ENCODE data around the gene COX8A.

The COX8A gene

DNA sequence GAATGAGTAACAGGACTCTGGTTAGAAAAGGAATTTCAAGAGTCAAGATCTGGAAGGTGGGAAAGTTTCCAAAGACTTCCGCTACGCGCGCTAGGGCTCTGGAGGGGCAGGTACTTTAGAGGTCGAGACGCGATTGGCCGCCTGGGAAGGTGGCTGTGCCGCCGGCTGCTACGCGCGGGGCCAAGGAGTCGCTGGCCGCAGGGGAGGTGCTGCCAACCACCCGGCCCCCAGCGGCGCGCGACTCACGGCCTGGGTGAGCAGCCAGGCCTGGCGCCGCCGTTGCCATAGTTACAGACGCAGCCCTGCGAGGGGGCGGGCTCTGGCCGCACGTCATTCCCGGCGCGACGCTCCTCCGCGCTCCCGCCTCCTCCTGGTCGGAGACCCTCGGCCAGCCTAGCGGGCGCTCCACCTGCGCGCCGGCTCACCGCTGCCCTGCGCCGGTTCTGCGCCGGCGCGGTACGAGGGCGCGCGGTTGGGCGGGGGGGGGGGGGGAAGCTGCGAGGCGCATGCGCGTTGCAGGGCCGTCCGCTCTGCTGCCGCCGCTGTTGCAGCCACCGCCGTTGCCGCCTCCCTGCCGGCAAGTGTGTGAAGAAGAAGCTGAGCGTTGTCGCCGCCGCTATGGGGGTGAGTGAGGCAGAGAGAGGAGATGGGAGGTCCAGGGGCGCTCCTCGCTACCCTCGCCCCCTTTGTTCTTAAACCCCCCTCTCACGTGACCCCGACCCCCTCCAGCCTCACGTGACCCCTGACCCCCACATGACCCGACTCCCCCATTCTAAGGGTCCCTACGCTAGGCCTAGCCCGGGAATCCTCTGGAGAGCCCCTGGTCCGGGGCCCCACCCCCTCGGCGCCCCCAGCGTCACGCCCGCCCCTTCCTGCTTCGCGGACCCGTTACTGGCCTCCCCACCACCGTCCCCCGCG lies 35.7 kb upstream of the COX8A start, which contains the start of gene NAA40:
NAA40 (plus strand) TSS at position 524 of the 918 bp plus-strand sequence; CDS start at position 619, 95 bp downstream.
- Histone ChIP-seq H3K79me2 (ENCODE audit: insufficient read depth, low read length) (peaks cover 49% of the 10 kb centered on the region), H3K36me3 (ENCODE audit: insufficient read depth, low read length) (peaks cover 15% of the 10 kb centered on the region), H4K20me1 (ENCODE audit: insufficient read depth, low read length) (peaks cover 11% of the 10 kb centered on the region; the same call in 1 of the 2 replicates), H2AFZ (ENCODE audit: low read depth, low read length) (peak within 1 kb of the TSS; percentile 96), H3K4me3 (ENCODE audit: low read depth in 1 of 2, low read length in 2 of 2) (peak within 1 kb of the TSS; percentile 98), H3K27ac (ENCODE audit: low read length) (peak within 1 kb of the TSS; percentile 93), H3K27me3 (ENCODE audit: insufficient read depth, low read length, poor library complexity) (no peaks in the 10 kb centered on the region), H3K4me1 (ENCODE audit: insufficient read depth, low read length) (peaks cover 32% of the 10 kb centered on the region), H3K9ac (ENCODE audit: low read depth, low read length) (peak within 1 kb of the TSS; percentile 89), H3K4me2 (ENCODE audit: insufficient read depth, low read length) (peak within 1 kb of the TSS; percentile 83), H3K9me3 (ENCODE audit: insufficient read depth, low read length, severe bottlenecking) (no peaks in the 10 kb centered on the region)
- TF ChIP-seq, protein P1, sequence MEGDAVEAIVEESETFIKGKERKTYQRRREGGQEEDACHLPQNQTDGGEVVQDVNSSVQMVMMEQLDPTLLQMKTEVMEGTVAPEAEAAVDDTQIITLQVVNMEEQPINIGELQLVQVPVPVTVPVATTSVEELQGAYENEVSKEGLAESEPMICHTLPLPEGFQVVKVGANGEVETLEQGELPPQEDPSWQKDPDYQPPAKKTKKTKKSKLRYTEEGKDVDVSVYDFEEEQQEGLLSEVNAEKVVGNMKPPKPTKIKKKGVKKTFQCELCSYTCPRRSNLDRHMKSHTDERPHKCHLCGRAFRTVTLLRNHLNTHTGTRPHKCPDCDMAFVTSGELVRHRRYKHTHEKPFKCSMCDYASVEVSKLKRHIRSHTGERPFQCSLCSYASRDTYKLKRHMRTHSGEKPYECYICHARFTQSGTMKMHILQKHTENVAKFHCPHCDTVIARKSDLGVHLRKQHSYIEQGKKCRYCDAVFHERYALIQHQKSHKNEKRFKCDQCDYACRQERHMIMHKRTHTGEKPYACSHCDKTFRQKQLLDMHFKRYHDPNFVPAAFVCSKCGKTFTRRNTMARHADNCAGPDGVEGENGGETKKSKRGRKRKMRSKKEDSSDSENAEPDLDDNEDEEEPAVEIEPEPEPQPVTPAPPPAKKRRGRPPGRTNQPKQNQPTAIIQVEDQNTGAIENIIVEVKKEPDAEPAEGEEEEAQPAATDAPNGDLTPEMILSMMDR (IDR thresholded peaks at IDR 0.05; ENCODE audit: borderline replicate concordance, extremely low read depth, low read length, poor library complexity, severe bottlenecking): peak; percentile 15
- no peak for TF ChIP-seq EZH2 (IDR thresholded peaks at IDR 0.05; ENCODE audit: borderline replicate concordance, low read depth, low read length, severe bottlenecking)
- DNase-seq: peak; percentile 93
- peak; percentile 92 for ATAC-seq (ENCODE audit: insufficient read depth, low read depth)

DNA sequence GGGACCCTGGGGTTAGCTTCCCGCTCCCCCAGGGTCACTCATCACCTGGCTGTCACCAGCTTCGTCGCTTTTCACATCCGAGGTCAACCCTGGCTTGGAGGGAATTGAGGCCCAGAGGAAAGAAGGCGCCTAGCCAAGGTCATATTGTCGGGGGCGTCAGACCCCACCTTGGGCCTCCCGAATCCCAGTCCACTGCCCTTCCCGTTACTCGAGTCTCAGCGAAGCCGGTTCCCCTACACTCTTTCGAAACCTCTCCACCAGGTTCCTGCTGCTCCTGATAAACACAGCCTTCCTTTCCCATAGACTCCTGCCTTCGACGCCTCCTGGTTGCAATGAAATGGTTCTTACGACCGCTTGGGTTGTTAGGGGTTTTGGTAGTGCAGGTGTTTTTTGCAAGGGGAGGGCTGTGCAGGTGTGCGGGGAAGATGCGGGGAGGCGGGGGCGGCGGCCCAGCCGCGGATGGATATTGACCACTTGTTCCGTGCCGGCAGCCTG lies 35.0 kb upstream of the COX8A start:
- Histone ChIP-seq H3K9me3 (ENCODE audit: insufficient read depth, low read length, severe bottlenecking) (no peaks in the 10 kb centered on the region), H3K79me2 (ENCODE audit: insufficient read depth, low read length) (peaks cover 56% of the 10 kb centered on the region), H4K20me1 (ENCODE audit: insufficient read depth, low read length) (peaks cover 17% of the 10 kb centered on the region; the same call in 1 of the 2 replicates), H3K27ac (ENCODE audit: low read length) (peak overlapping the region; percentile 93), H3K9ac (ENCODE audit: low read depth, low read length) (peak overlapping the region; percentile 89), H3K4me1 (ENCODE audit: insufficient read depth, low read length) (peaks cover 32% of the 10 kb centered on the region), H3K4me2 (ENCODE audit: insufficient read depth, low read length) (peak overlapping the region; percentile 83), H3K36me3 (ENCODE audit: insufficient read depth, low read length) (peaks cover 15% of the 10 kb centered on the region), H2AFZ (ENCODE audit: low read depth, low read length) (peak overlapping the region; percentile 96), H3K27me3 (ENCODE audit: insufficient read depth, low read length, poor library complexity) (no peaks in the 10 kb centered on the region), H3K4me3 (ENCODE audit: low read depth in 1 of 2, low read length in 2 of 2) (peak overlapping the region; percentile 98)
- TF ChIP-seq, protein P1 (IDR thresholded peaks at IDR 0.05; ENCODE audit: borderline replicate concordance, extremely low read depth, low read length, poor library complexity, severe bottlenecking): no peak
- TF ChIP-seq EZH2 (IDR thresholded peaks at IDR 0.05; ENCODE audit: borderline replicate concordance, low read depth, low read length, severe bottlenecking): no peak
- no peak for DNase-seq
- ATAC-seq (ENCODE audit: insufficient read depth, low read depth): no peak

GRCh38 chr11:63940786-63941185 lies 33.6 kb upstream of the COX8A start:
- H3K4me1 ChIP-seq (ENCODE audit: insufficient read depth, low read length): peaks cover 32% of the 10 kb centered on the region
- no peak overlapping the region for H3K4me3 ChIP-seq (ENCODE audit: low read depth in 1 of 2, low read length in 2 of 2)
- no peaks in the 10 kb centered on the region for H3K9me3 ChIP-seq (ENCODE audit: insufficient read depth, low read length, severe bottlenecking)
- peak overlapping the region; percentile 83 for H3K4me2 ChIP-seq (ENCODE audit: insufficient read depth, low read length)
- peak overlapping the region; percentile 89; the same call in 1 of the 2 replicates for H3K9ac ChIP-seq (ENCODE audit: low read depth, low read length)
- H2AFZ ChIP-seq (ENCODE audit: low read depth, low read length): no peak overlapping the region
- ATAC-seq (ENCODE audit: insufficient read depth, low read depth) (no peak), DNase-seq (no peak)
- peaks cover 66% of the 10 kb centered on the region for H3K79me2 ChIP-seq (ENCODE audit: insufficient read depth, low read length)
- peaks cover 22% of the 10 kb centered on the region for H3K36me3 ChIP-seq (ENCODE audit: insufficient read depth, low read length)
- peaks cover 27% of the 10 kb centered on the region; the same call in 1 of the 2 replicates for H4K20me1 ChIP-seq (ENCODE audit: insufficient read depth, low read length)
- no peaks in the 10 kb centered on the region for H3K27me3 ChIP-seq (ENCODE audit: insufficient read depth, low read length, poor library complexity)
- no peak overlapping the region for H3K27ac ChIP-seq (ENCODE audit: low read length)
- TF ChIP-seq, protein P1 (IDR thresholded peaks at IDR 0.05; ENCODE audit: borderline replicate concordance, extremely low read depth, low read length, poor library complexity, severe bottlenecking): no peak
- TF ChIP-seq EZH2 (IDR thresholded peaks at IDR 0.05; ENCODE audit: borderline replicate concordance, low read depth, low read length, severe bottlenecking): no peak
